Mesendoderm (in vitro differentiated cells): ENCODE measurements around the gene ALOXE3.

ENCODE experiments used
- DNase-seq: peaks from one replicate; pipeline ENCODE4 v3.0.0; 2013
- H2AK5ac ChIP-seq: 2 replicates; pipeline ENCODE4 v1.6.1; 2013; ENCODE audit warnings: low read length, inconsistent platforms
- H2BK120ac ChIP-seq: 2 replicates; pipeline ENCODE4 v1.6.1; 2013; ENCODE audit warnings: low read depth, mild to moderate bottlenecking, low read length, moderate library complexity, mixed read lengths
- H2BK15ac ChIP-seq: replicated peaks from 2 replicates; pipeline ENCODE4 v1.6.1; 2013; ENCODE audit warnings: low read depth, mild to moderate bottlenecking, moderate library complexity
- H2BK5ac ChIP-seq: 2 replicates; pipeline ENCODE4 v1.6.1; 2013; ENCODE audit warnings: low read length, inconsistent platforms
- H3K18ac ChIP-seq: 2 replicates; pipeline ENCODE4 v1.6.1; 2013; ENCODE audit warnings: mild to moderate bottlenecking, low read length, mixed read lengths
- H3K23ac ChIP-seq: one replicate; pipeline ENCODE4 v1.6.1; 2013; ENCODE audit warnings: low read length
- H3K27ac ChIP-seq: 2 replicates; pipeline ENCODE4 v1.5.1; 2013; ENCODE audit warnings: low read depth, mild to moderate bottlenecking, inconsistent platforms, low read length, moderate library complexity
- H3K27me3 ChIP-seq: 2 replicates; pipeline ENCODE4 v1.6.1; 2013; ENCODE audit warnings: low read length, control low read depth, mild to moderate bottlenecking, inconsistent platforms; ENCODE audit not compliant: insufficient read depth, poor library complexity
- H3K36me3 ChIP-seq: 2 replicates; pipeline ENCODE4 v1.6.1; 2013; ENCODE audit warnings: low read length, inconsistent platforms; ENCODE audit not compliant: control insufficient read depth, insufficient read depth
- H3K4ac ChIP-seq: one replicate; pipeline ENCODE4 v1.6.1; 2013; ENCODE audit warnings: low read depth, mild to moderate bottlenecking, low read length, moderate library complexity
- H3K4me1 ChIP-seq: 2 replicates; pipeline ENCODE4 v1.6.1; 2013; ENCODE audit warnings: low read depth, low read length, inconsistent platforms; ENCODE audit not compliant: control insufficient read depth
- H3K4me2 ChIP-seq: 2 replicates; pipeline ENCODE4 v1.6.1; 2013; ENCODE audit warnings: low read length
- H3K4me3 ChIP-seq: 2 replicates; pipeline ENCODE4 v1.5.1; 2013; ENCODE audit warnings: mild to moderate bottlenecking, low read length
- H3K56ac ChIP-seq: one replicate; pipeline ENCODE4 v1.6.1; 2013; ENCODE audit warnings: low read length
- H3K79me1 ChIP-seq: 2 replicates; pipeline ENCODE4 v1.6.1; 2013; ENCODE audit warnings: low read length, inconsistent platforms
- H3K79me2 ChIP-seq: 2 replicates; pipeline ENCODE4 v1.6.1; 2013; ENCODE audit warnings: mild to moderate bottlenecking, low read length; ENCODE audit not compliant: control insufficient read depth, insufficient read depth
- H3K9ac ChIP-seq: 2 replicates; pipeline ENCODE4 v1.6.1; 2013; ENCODE audit warnings: low read length, inconsistent platforms
- H4K5ac ChIP-seq: one replicate; pipeline ENCODE4 v1.6.1; 2013; ENCODE audit warnings: low read length
- H4K8ac ChIP-seq: one replicate; pipeline ENCODE4 v1.6.1; 2013; ENCODE audit warnings: low read depth, mild to moderate bottlenecking, control low read depth, low read length, moderate library complexity
- WGBS: extraction: QIAGEN DNeasy Blood & Tissue Kit; methylation state at CpG from one replicate; pipeline ENCODE4 v1.1.7; 2013; ENCODE audit warnings: low lambda C conversion rate, missing lambda C conversion rate; ENCODE audit not compliant: insufficient coverage; ENCODE audit errors: extremely low coverage; 5-methylcytosine and 5-hydroxymethylcytosine counted together

ALOXE3 gene

GRCh38 chr17:8148560-8148959 lies 30.2 kb upstream of the ALOXE3 start:
- Histone ChIP-seq H3K79me2 (peaks cover 2% of the 10 kb centered on the region), H3K4me2 (no peak overlapping the region), H2BK5ac (no peak overlapping the region), H3K9ac (no peak overlapping the region), H3K4me3 (no peak overlapping the region), H3K79me1 (peaks cover 7% of the 10 kb centered on the region), H3K56ac (no peak overlapping the region), H3K36me3 (peaks cover 7% of the 10 kb centered on the region), H2BK15ac (no peak overlapping the region), H3K4me1 (peaks cover 5% of the 10 kb centered on the region), H3K27me3 (no peaks in the 10 kb centered on the region), H4K8ac (no peak overlapping the region), H2BK120ac (no peak overlapping the region), H3K23ac (no peak overlapping the region), H3K4ac (no peak overlapping the region), H2AK5ac (no peak overlapping the region), H3K27ac (no peak overlapping the region), H3K18ac (no peak overlapping the region), H4K5ac (no peak overlapping the region)
- no peak for DNase-seq
- WGBS = no CpG with 5 or more reads among the region's 13 CpGs

GRCh38 chr17:8147805-8148404 lies 29.6 kb upstream of the ALOXE3 start:
- H3K36me3 ChIP-seq = peaks cover 7% of the 10 kb centered on the region
- no peak overlapping the region for H2BK120ac ChIP-seq

GRCh38 chr17:8147141-8147804 lies 29.0 kb upstream of the ALOXE3 start:
- peaks cover 7% of the 10 kb centered on the region for H3K79me1 ChIP-seq
- WGBS = no CpG with 5 or more reads among the region's 26 CpGs

More at GRCh38 chr17:8147805-8148404, 29.6 kb upstream of the ALOXE3 start:
- Histone ChIP-seq H3K27ac (no peak overlapping the region), H3K4me2 (no peak overlapping the region), H3K27me3 (no peaks in the 10 kb centered on the region), H2BK5ac (no peak overlapping the region), H3K9ac (no peak overlapping the region), H3K4me3 (no peak overlapping the region), H2BK15ac (no peak overlapping the region), H3K79me2 (peaks cover 2% of the 10 kb centered on the region), H3K4ac (no peak overlapping the region), H3K18ac (no peak overlapping the region), H3K23ac (no peak overlapping the region), H4K5ac (no peak overlapping the region), H2AK5ac (no peak overlapping the region), H3K4me1 (peaks cover 5% of the 10 kb centered on the region), H4K8ac (no peak overlapping the region), H3K79me1 (peaks cover 7% of the 10 kb centered on the region), H3K56ac (no peak overlapping the region)
- no CpG with 5 or more reads among the region's 13 CpGs for WGBS
- DNase-seq = no peak

GRCh38 chr17:8146381-8147140 lies 28.2 kb upstream of the ALOXE3 start:
- Histone ChIP-seq H4K5ac (no peak overlapping the region), H3K4ac (no peak overlapping the region), H3K79me2 (peaks cover 2% of the 10 kb centered on the region), H2AK5ac (no peak overlapping the region), H2BK5ac (no peak overlapping the region), H2BK15ac (no peak overlapping the region), H3K56ac (no peak overlapping the region), H3K36me3 (peaks cover 8% of the 10 kb centered on the region), H3K4me3 (no peak overlapping the region), H3K18ac (no peak overlapping the region), H3K27me3 (no peaks in the 10 kb centered on the region), H3K4me1 (peaks cover 2% of the 10 kb centered on the region), H3K23ac (no peak overlapping the region), H3K27ac (no peak overlapping the region), H2BK120ac (no peak overlapping the region), H4K8ac (no peak overlapping the region), H3K79me1 (peaks cover 7% of the 10 kb centered on the region), H3K4me2 (no peak overlapping the region), H3K9ac (no peak overlapping the region)
- DNase-seq = no peak
- WGBS = no CpG with 5 or more reads among the region's 14 CpGs

More at GRCh38 chr17:8147141-8147804, 29.0 kb upstream of the ALOXE3 start:
- Histone ChIP-seq H3K4me1 (peaks cover 2% of the 10 kb centered on the region), H3K18ac (no peak overlapping the region), H3K4ac (no peak overlapping the region), H3K27ac (no peak overlapping the region), H3K9ac (no peak overlapping the region), H3K56ac (no peak overlapping the region), H2BK15ac (no peak overlapping the region), H3K23ac (no peak overlapping the region), H3K4me3 (no peak overlapping the region), H2BK120ac (no peak overlapping the region), H2BK5ac (no peak overlapping the region), H3K4me2 (no peak overlapping the region), H4K5ac (no peak overlapping the region), H3K79me2 (peaks cover 2% of the 10 kb centered on the region), H3K36me3 (peaks cover 8% of the 10 kb centered on the region), H2AK5ac (no peak overlapping the region), H3K27me3 (no peaks in the 10 kb centered on the region), H4K8ac (no peak overlapping the region)
- no peak for DNase-seq

GRCh38 chr17:8145811-8146210 lies 27.5 kb upstream of the ALOXE3 start:
- H3K9ac ChIP-seq = no peak overlapping the region
- no peak overlapping the region for H3K56ac ChIP-seq
- H4K8ac ChIP-seq = no peak overlapping the region
- no peak overlapping the region for H2BK5ac ChIP-seq
- H3K79me1 ChIP-seq = peaks cover 6% of the 10 kb centered on the region
- H3K4me1 ChIP-seq = peaks cover under 1% of the 10 kb centered on the region
- H3K4ac ChIP-seq = no peak overlapping the region
- no peak overlapping the region for H2BK15ac ChIP-seq
- H3K18ac ChIP-seq = no peak overlapping the region
- no peak overlapping the region for H2AK5ac ChIP-seq
- no peak overlapping the region for H3K4me2 ChIP-seq
- no peak overlapping the region for H3K27ac ChIP-seq
- no CpG with 5 or more reads among the region's 12 CpGs for WGBS
- no peak overlapping the region for H4K5ac ChIP-seq
- no peak for DNase-seq
- H3K36me3 ChIP-seq = peaks cover 8% of the 10 kb centered on the region
- H2BK120ac ChIP-seq = no peak overlapping the region
- peaks cover 2% of the 10 kb centered on the region for H3K79me2 ChIP-seq
- no peak overlapping the region for H3K4me3 ChIP-seq
- no peak overlapping the region for H3K23ac ChIP-seq
- no peaks in the 10 kb centered on the region for H3K27me3 ChIP-seq
